Activated naive CD4-positive, alpha-beta T cell treated with anti-CD3 and anti-CD28 coated beads, Interleukin-2, amount 50 U/mL, for 24 hours (primary cell): ENCODE results near the gene OR2AT4.
"Not testable (repeated sequence)": the region's sequence is repeated elsewhere in the genome, so short reads cannot be mapped to it uniquely, and the experiment has no call there.

Source experiments
- H3K27ac Mint-ChIP-seq: one replicate; pipeline ENCODE4 v1.8.0; 2021; ENCODE audit warnings: mild to moderate bottlenecking, mixed read lengths
- H3K27me3 Mint-ChIP-seq: one replicate; pipeline ENCODE4 v1.8.0; 2021; ENCODE audit warnings: mixed read lengths
- H3K36me3 Mint-ChIP-seq: one replicate; pipeline ENCODE4 v1.8.0; 2021; ENCODE audit warnings: mixed read lengths
- H3K4me1 Mint-ChIP-seq: one replicate; pipeline ENCODE4 v1.8.0; 2021; ENCODE audit warnings: mixed read lengths
- H3K4me3 Mint-ChIP-seq: one replicate; pipeline ENCODE4 v1.8.0; 2021; ENCODE audit warnings: mild to moderate bottlenecking, mixed read lengths
- H3K9me3 Mint-ChIP-seq: one replicate; pipeline ENCODE4 v1.8.0; 2021; ENCODE audit warnings: mixed read lengths

OR2AT4 gene

GRCh38 chr11:75055511-75055910, 41.2 kb downstream of the OR2AT4 start:
- Mint-ChIP-seq H3K27ac (no peak overlapping the region), H3K4me1 (no peaks in the 10 kb centered on the region), H3K4me3 (no peak overlapping the region), H3K36me3 (peaks cover 7% of the 10 kb centered on the region), H3K27me3 (peaks cover 8% of the 10 kb centered on the region), H3K9me3 (peaks cover 7% of the 10 kb centered on the region)

DNA sequence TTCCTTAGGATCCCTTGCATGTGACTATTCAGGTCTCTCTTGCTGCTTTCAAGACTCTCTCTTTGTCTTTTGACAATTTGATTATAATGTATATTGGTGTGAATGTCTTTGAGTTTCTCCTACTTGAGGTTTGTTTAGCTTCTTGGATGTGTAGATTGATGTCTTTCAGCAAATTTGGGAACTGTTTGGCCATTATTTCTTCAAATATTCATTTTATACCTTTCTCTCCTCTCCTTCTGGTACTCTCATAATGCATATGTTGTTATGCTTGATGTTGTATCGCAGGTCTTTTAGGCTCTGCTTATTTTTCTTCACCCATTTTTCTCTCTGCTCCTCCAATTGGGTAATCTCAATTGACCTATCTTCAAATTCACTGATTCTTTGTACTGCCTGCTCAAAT, 44.2 kb downstream of the OR2AT4 start:
- H3K9me3 Mint-ChIP-seq: peaks cover 7% of the 10 kb centered on the region
- peaks cover 4% of the 10 kb centered on the region for H3K27me3 Mint-ChIP-seq
- no peaks in the 10 kb centered on the region for H3K4me1 Mint-ChIP-seq
- peaks cover 7% of the 10 kb centered on the region for H3K36me3 Mint-ChIP-seq
- H3K27ac Mint-ChIP-seq: no peak overlapping the region
- no peak overlapping the region for H3K4me3 Mint-ChIP-seq

DNA sequence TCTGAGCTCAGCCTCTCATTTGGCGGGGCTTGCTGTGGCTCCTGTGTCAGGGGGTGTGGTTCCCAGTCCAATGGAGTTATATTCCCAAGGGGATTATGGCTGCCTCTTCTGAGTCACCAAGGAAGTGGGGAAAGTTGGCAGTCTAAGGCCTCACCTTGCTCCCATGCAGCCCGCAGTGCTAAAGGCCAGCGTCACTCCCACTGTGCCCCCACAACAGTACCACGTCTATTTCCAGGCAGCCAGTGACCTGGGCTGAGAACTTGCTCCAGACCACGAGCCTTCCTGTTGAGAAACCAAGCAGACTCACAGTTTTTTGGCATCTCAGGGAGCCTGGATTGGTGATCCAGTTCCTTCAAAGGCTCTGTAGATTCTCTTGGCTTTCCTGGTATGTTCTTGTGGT, 45.6 kb downstream of the OR2AT4 start:
- H3K9me3 Mint-ChIP-seq: peaks cover 7% of the 10 kb centered on the region
- H3K27me3 Mint-ChIP-seq: peaks cover 4% of the 10 kb centered on the region
- peaks cover 7% of the 10 kb centered on the region for H3K36me3 Mint-ChIP-seq
- H3K27ac Mint-ChIP-seq: no peak overlapping the region
- no peak overlapping the region for H3K4me3 Mint-ChIP-seq
- no peaks in the 10 kb centered on the region for H3K4me1 Mint-ChIP-seq

DNA sequence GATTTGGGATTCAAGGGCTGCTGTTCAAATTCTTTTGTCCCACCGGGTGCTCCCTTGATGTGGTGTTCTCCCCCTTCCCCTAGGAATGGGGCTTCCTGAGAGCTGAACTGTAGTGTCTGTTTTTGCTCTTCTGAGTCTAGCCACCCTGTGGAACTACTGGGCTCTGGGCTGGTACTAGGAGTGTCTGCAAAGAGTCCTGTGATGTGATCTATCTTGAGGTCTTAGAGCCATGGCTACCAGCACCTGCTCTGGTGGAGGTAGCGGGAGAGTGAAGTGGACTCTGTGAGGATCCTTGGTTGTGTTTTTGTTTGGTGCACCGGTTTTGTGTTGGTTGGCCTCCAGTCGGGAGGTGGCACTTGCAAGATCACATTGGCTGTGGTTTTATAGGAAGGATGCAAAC, 46.2 kb downstream of the OR2AT4 start:
- H3K27ac Mint-ChIP-seq: no peak overlapping the region

GRCh38 chr11:75049501-75050266, 47.0 kb downstream of the OR2AT4 start:
- H3K27me3 Mint-ChIP-seq, H3K9me3 Mint-ChIP-seq, H3K27ac Mint-ChIP-seq, H3K36me3 Mint-ChIP-seq, H3K4me1 Mint-ChIP-seq, H3K4me3 Mint-ChIP-seq: not testable (repeated sequence)

More for the DNA sequence above, 46.2 kb downstream of the OR2AT4 start:
- no peak overlapping the region for H3K4me3 Mint-ChIP-seq
- no peaks in the 10 kb centered on the region for H3K4me1 Mint-ChIP-seq
- H3K27me3 Mint-ChIP-seq: peaks cover 4% of the 10 kb centered on the region
- H3K36me3 Mint-ChIP-seq: peaks cover 7% of the 10 kb centered on the region
- peaks cover 7% of the 10 kb centered on the region for H3K9me3 Mint-ChIP-seq

DNA sequence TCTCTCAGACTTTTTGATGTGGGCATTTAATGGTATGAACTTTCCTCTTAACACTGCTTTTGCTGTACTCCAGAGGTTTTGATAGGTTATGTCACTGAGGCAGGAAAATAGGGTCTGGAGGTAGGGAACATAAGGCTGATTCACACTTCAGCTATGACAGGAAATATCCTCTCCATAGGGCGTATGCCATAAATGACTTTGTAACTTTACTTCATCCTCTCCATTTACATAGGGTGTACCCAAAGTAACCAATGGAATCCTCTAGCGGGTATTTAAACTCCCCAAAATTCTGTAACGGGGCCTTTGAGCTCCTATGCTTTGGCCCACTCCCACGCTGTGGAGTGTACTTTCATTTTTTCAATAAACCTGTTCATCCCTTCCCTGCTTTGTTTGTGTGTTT, 49.5 kb downstream of the OR2AT4 start:
- Mint-ChIP-seq H3K9me3 (peaks cover under 1% of the 10 kb centered on the region), H3K4me3 (no peak overlapping the region), H3K4me1 (no peaks in the 10 kb centered on the region), H3K36me3 (no peaks in the 10 kb centered on the region), H3K27ac (no peak overlapping the region), H3K27me3 (no peaks in the 10 kb centered on the region)

DNA sequence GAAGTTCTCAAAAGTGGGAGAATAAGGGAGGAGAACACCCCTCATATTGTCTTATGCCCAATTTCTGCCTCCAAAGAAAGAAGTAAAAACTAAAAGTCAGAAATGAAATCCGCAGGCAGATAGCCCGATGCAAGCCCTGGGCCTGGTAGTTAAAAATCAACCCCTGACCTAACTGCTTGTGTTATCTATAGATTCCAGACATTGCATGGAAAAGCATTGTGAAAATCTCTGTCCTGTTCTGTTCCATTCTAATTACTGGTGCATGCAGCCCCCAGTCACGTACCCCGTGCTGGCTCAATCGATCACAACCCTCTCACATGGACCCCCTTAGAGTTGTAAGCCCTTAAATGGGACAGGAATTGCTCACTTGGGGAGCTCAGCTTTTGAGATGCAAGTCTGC, 50.0 kb downstream of the OR2AT4 start:
- not testable (repeated sequence) for H3K27ac Mint-ChIP-seq, H3K36me3 Mint-ChIP-seq

GRCh38 chr11:75044381-75045170, 52.1 kb downstream of the OR2AT4 start:
- H3K36me3 Mint-ChIP-seq, H3K27ac Mint-ChIP-seq, H3K4me3 Mint-ChIP-seq, H3K4me1 Mint-ChIP-seq, H3K9me3 Mint-ChIP-seq, H3K27me3 Mint-ChIP-seq: not testable (repeated sequence)

More for the DNA sequence above, 50.0 kb downstream of the OR2AT4 start:
- H3K4me3 Mint-ChIP-seq, H3K4me1 Mint-ChIP-seq, H3K27me3 Mint-ChIP-seq, H3K9me3 Mint-ChIP-seq: not testable (repeated sequence)

- not testable (repeated sequence) for H3K4me3 Mint-ChIP-seq, H3K36me3 Mint-ChIP-seq, H3K9me3 Mint-ChIP-seq, H3K4me1 Mint-ChIP-seq, H3K27ac Mint-ChIP-seq, H3K27me3 Mint-ChIP-seq
Measured at GRCh38 chr11:75041821-75042220, 54.9 kb downstream of the OR2AT4 start.

DNA sequence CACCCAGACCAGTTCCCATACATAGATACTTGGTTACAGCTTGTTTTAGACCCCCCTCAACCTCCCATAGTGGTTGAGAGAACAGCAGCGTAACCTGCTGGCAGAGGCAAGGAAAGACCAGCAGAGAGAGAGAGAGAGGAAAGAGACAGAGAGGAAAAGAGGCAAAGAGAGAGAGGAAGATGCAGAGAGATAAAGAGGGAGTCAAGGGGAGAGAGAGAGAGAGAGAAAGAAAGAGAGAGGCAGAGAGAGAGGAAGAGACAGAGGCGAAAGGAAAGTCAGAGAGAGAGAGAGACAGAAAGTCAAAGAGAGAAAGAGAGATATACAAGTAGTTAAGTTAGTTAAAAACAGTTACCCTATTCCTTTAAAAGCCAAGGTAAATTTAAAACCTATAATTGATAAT, 55.4 kb downstream of the OR2AT4 start:
- Mint-ChIP-seq H3K9me3 (no peaks in the 10 kb centered on the region), H3K4me1 (no peaks in the 10 kb centered on the region), H3K27ac (no peak overlapping the region), H3K36me3 (peaks cover 4% of the 10 kb centered on the region), H3K4me3 (no peak overlapping the region), H3K27me3 (peaks cover 2% of the 10 kb centered on the region)

DNA sequence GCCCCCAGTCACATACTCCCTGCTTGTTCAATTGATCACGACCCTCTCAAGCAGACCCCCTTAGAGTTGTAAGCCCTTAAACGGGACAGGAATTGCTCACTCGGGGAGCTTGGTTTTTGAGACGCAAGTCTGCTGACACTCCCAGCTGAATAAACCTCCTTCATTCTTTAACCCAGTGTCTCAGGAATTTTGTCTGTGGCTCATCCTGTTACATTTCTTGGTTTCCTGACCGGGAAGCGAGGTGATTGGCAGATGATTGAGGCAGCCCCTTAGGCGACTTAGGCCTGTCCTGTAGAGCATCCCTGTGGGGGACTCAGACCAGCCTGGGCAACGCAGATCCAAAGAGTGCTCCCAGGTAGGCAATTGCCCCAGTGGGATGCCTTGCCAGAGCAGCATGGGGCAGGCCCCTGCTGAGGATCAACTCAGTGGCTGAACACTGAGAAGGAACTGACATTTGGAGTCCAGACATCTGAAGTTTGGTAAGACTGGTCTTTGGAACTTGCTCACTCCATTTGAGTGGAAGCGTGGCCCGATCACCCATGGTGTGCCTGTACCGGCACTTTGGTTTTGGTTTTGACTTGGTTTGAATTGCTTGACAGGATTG, 56.4 kb downstream of the OR2AT4 start:
- Mint-ChIP-seq H3K4me1 (peaks cover 3% of the 10 kb centered on the region), H3K4me3 (no peak overlapping the region), H3K27me3 (peaks cover 2% of the 10 kb centered on the region), H3K36me3 (peaks cover 4% of the 10 kb centered on the region), H3K9me3 (no peaks in the 10 kb centered on the region), H3K27ac (no peak overlapping the region)

DNA sequence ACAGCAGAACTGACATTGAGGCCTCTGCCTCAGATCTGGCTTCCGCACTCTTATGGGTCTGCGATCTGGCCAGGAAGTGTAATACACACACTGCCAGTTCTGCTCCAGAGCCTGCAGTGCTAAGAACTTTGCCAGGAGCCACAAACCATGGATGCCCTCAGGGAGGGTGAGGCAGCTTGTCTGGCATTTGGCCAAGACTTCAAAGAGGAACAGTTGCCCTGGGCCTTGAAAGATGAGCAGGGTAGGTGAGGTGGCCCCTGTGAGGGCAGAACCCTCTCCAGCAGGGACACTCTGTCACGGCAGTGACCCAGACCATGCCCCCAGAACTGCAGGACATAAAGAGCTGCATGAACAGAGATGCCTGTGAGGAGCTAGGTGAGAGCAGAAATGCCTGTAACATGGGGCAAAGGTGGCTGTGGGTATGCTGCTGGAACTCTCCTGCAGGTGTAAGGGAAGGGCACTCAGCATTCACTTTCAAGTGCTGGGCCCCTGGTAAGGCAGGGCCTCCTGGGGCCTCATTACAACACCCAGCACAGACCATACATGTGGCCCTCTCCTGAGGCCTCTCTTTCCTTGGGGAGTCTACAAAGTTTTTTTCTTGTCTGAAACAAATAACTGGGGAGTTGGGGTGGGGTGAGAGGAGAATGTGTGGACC, 60.6 kb downstream of the OR2AT4 start:
- H3K4me1 Mint-ChIP-seq: peaks cover 3% of the 10 kb centered on the region

DNA sequence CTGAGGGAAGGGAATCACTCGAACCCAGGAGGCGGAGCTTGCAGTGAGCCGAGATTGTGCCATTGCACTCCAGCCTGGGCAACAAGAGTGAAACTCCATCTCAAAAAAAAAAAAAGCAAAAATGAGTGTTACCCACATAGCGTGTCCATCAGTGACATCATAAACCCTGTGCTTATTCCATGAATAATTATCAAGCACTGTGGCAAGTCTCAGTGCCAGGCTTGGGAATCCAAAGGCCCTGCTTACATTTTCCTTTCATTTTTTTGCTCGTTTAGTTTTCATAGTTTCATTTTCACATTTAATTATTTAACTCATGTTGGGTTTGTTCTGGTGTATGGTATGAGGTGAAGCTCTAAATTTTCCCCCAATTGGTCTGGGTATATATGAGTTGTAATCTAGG, 61.4 kb downstream of the OR2AT4 start:
- no peaks in the 10 kb centered on the region for H3K9me3 Mint-ChIP-seq
- H3K4me3 Mint-ChIP-seq: no peak overlapping the region
- no peak overlapping the region for H3K27ac Mint-ChIP-seq
- no peaks in the 10 kb centered on the region for H3K36me3 Mint-ChIP-seq
- peaks cover 3% of the 10 kb centered on the region for H3K4me1 Mint-ChIP-seq
- no peaks in the 10 kb centered on the region for H3K27me3 Mint-ChIP-seq

More for the DNA sequence above, 60.6 kb downstream of the OR2AT4 start:
- Mint-ChIP-seq H3K27ac (no peak overlapping the region), H3K4me3 (no peak overlapping the region), H3K36me3 (peaks cover 4% of the 10 kb centered on the region), H3K9me3 (no peaks in the 10 kb centered on the region), H3K27me3 (peaks cover 2% of the 10 kb centered on the region)

DNA sequence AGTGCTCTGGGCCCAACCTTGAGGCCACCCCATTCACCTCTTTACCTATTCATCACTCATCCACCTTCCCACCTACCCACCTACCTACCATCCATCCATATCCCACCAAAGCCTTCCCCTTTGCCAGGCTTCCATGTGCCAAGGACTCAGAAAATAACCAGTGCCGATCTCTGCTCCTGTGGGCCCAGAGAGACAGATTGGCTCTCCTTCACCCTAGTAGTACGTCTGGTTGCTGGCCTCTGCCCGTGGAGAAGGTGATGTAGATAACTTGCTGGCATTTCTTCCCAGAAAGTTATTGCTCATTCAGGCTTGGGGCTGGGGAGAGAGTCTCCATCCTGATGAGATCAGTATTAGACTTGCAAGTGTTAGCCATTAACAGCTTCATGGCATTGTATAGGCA, 62.8 kb downstream of the OR2AT4 start:
- H3K27me3 Mint-ChIP-seq: peaks cover 1% of the 10 kb centered on the region
- peaks cover 3% of the 10 kb centered on the region for H3K4me1 Mint-ChIP-seq

DNA sequence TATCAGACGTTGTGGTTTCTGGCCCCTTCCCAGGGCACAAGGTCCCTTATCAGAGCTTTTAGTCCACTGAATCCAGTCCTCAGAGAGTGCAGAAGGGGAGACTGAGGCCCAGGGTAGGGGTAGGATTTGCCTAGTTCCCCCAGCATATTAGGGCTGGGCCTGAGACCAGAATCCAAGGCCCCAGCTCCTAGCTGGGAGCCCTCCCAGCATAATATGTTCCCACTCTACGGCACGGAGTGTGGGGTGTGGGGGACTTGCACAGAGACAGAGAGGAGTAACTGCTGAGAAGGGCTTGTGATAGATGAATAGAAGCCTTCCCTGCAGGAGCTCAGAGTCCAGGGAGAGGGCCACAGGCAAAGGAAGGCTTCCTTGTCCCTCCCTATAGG, 64.1 kb downstream of the OR2AT4 start:
- Mint-ChIP-seq H3K36me3 (no peaks in the 10 kb centered on the region), H3K4me1 (peaks cover 3% of the 10 kb centered on the region), H3K27ac (no peak overlapping the region), H3K9me3 (no peaks in the 10 kb centered on the region), H3K4me3 (no peak overlapping the region), H3K27me3 (peaks cover 1% of the 10 kb centered on the region)

More for the DNA sequence above, 62.8 kb downstream of the OR2AT4 start:
- Mint-ChIP-seq H3K4me3 (no peak overlapping the region), H3K36me3 (no peaks in the 10 kb centered on the region), H3K9me3 (no peaks in the 10 kb centered on the region), H3K27ac (no peak overlapping the region)
